GM10248 (cell line): ENCODE data around the gene WDFY1.

Experiments
- CTCF ChIA-PET: fragments of 300-600 bp; sonication (Branson Sonifier 250); formaldehyde crosslinking; extraction: SDS; loops from one replicate; lab custom pipeline; 2021; ENCODE audit warnings: antibody characterized with exemption; lab: Yijun Ruan, JAX
- POLR2A ChIA-PET: fragments of 350-650 bp; sonication (Branson Sonifier 250); formaldehyde crosslinking; extraction: SDS; loops from one replicate; lab custom pipeline; 2020; ENCODE audit warnings: antibody characterized with exemption; lab: Yijun Ruan, JAX
- DNase-seq: peaks from one replicate; pipeline ENCODE4 v3.0.0; 2012; ENCODE audit errors: extremely low spot score
- TF ChIP-seq, protein P1 (sequence below): IDR thresholded peaks from 2 replicates; pipeline ENCODE4 v1.5.1; 2012; ENCODE audit warnings: mild to moderate bottlenecking, low read depth; ENCODE audit errors: extremely low read depth, missing control alignments, control extremely low read depth

Gene WDFY1

DNA sequence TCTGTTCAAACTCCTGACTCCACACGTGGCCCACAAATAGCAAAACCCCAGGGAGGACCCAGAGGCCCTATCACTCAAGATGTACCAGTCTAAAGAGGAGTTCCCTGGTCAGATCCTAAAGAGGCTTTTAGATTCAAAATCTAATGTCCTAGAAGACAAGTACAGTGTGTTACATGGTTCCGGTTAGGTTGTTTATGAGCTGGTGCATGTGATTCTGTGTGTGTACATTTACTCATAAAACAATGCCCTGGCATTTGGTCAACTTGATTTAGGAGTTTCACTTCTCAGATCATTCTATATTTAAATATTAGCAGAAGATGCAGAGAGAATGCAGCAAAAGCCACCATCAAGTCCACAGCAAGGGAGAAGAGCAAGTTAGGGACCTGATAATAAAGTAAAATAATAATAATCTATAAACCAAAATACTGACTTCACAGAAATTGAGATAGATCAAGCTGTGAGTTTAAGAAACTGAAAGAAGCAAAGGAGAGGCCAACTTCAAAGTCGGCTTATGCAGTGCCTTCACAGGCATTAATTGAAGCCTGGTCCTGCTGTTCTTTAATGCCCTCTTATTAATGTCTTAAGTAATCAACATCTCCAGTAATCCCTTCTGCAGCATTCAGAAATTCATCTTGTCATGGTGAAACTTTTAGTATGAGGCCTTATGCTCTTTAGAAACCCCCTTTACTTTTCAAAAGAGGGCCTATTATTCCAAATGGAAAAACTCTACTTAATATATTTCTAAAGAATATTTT lies 103.5 kb downstream of the WDFY1 start:
- ChIA-PET CTCF (interaction anchor here (1.1 to 2.7 kb wide), 3 partner anchors 12 to 128 kb away, joined by 3 to 8 read pairs (median 4); no protein-coding TSS in a partner anchor), POLR2A (no interaction called here)
- no peak for DNase-seq
- TF ChIP-seq, protein P1, sequence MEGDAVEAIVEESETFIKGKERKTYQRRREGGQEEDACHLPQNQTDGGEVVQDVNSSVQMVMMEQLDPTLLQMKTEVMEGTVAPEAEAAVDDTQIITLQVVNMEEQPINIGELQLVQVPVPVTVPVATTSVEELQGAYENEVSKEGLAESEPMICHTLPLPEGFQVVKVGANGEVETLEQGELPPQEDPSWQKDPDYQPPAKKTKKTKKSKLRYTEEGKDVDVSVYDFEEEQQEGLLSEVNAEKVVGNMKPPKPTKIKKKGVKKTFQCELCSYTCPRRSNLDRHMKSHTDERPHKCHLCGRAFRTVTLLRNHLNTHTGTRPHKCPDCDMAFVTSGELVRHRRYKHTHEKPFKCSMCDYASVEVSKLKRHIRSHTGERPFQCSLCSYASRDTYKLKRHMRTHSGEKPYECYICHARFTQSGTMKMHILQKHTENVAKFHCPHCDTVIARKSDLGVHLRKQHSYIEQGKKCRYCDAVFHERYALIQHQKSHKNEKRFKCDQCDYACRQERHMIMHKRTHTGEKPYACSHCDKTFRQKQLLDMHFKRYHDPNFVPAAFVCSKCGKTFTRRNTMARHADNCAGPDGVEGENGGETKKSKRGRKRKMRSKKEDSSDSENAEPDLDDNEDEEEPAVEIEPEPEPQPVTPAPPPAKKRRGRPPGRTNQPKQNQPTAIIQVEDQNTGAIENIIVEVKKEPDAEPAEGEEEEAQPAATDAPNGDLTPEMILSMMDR, result no peak

DNA sequence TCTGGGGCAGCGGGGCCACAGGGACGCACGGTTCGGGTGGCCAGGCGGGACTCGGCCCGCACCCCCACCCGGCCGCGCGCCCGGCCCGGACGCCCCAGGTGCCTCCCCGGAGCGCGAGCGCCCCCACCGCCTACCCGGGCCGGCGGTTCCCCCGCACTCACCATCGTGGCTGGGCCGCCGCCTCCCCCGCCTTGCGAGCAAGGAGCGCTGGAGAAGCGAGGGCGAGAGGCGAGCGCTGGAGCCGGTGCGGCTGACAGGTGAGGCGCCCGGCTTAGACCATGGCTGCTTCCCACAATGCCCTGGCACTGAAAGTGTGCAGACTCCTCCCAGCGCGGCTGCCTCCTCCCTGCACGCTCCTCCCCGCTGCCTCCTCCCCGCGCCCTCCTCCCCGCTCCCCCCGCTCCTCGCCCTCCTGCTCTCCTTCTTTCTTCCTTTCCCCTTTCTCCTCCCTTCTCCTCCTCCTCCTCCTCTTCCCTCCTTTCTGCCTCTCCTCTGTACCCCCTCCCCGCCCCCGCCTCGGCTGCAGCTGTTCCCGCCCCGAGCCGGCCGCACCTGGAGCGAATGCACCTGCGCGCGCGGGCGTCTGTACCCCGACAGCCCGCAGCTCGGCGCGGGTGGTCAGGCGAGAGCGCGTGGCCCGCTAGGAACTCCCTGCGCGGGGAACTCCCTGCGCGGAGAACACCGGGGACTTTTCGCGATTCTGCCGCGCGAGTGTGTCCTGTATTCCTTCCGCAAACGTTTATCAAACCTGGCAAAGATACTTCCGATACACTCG lies 107.7 kb downstream of the WDFY1 start, which contains the start of gene AP1S3:
TSS of gene AP1S3 (minus strand) at position 296 of the 775 bp plus-strand sequence. CDS start at position 164, 132 bp downstream.
- ChIA-PET CTCF (interaction anchor here (0.7 to 2.4 kb wide), 9 partner anchors 10 to 98 kb away, joined by 3 to 11 read pairs (median 3); no protein-coding TSS in a partner anchor), POLR2A (interaction anchor here (0.6 kb wide), 2 partner anchors 60 to 218 kb away, joined by 3 read pairs; no protein-coding TSS in a partner anchor)

DNA sequence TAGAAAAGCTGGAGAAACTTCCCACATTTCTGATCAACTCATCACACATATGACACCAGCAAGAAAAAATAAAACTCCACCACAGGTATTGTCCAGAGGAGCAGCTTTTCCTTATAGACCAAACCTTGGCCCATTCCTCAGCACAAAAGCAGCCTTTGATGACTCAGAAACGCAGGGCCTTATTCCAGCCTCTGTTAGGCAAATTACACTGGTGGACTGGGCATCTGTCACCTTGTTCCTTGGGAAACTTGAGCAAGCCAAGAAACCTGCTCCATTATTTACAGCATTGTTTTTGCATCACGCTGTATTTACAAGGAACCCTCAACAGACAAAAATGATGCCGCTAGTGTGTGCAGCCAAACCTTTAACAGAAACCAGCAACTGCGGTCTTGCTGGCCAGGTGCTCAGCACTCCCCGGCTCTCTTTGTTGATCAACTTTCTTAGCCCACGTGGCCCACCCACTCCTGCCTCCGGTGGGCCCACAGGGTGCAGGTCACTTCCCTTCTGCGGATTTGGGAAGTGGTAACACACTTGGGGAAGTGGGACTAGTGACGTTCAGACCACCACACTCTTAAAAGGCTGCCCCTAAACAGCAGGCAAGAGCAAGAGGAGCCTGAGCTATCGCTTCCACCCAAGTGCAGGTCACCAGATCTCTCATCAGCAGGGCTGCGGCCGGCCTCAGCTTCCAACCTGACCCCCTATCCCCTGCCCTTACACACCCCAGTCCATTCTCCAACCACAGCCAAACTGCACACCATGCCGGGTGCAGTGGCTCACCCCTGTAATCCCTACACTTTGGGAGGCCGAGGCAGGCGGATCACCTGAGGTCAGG lies 109.2 kb downstream of the WDFY1 start:
- ChIA-PET CTCF (interaction anchor here (0.7 to 2.3 kb wide), 6 partner anchors 23 to 108 kb away, joined by 3 to 9 read pairs (median 3); no protein-coding TSS in a partner anchor), POLR2A (interaction anchor here (0.5 to 1.1 kb wide), 3 partner anchors 13 to 21 kb away, joined by 3 read pairs; no protein-coding TSS in a partner anchor)
- peak; percentile 84 for DNase-seq
- TF ChIP-seq, protein P1, result no peak

More for the DNA sequence above, 107.7 kb downstream of the WDFY1 start, which contains the start of gene AP1S3:
- TF ChIP-seq, protein P1, result peak; percentile 45
- DNase-seq, result peak; percentile 88

DNA sequence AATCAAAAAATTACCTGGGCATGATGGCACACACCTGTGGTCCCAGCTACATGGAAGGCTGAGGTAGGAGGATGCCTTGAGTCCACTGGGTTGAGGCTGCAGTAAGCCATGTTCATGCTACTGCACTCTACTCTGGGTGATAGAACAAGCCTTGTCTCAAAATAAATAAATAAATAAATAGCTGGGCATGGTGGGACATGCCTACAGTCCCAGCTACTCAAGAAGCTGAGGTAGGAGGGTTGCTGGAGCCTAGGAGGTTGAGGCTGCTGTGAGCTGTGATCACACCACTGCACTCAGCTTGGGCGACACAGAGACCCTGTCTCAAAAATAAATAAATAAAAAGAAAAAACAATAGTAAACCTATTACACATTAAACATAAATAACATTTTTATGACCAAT lies 110.7 kb downstream of the WDFY1 start:
- TF ChIP-seq, protein P1, result no peak
- ChIA-PET POLR2A (interaction anchor here (0.6 kb wide), 1 partner anchor 1085 kb away, joined by 6 read pairs; no protein-coding TSS in a partner anchor), CTCF (interaction anchor here (1.1 to 2.3 kb wide), 2 partner anchors 34 to 107 kb away, joined by 3 to 9 read pairs; no protein-coding TSS in a partner anchor)
- DNase-seq, result no peak

DNA sequence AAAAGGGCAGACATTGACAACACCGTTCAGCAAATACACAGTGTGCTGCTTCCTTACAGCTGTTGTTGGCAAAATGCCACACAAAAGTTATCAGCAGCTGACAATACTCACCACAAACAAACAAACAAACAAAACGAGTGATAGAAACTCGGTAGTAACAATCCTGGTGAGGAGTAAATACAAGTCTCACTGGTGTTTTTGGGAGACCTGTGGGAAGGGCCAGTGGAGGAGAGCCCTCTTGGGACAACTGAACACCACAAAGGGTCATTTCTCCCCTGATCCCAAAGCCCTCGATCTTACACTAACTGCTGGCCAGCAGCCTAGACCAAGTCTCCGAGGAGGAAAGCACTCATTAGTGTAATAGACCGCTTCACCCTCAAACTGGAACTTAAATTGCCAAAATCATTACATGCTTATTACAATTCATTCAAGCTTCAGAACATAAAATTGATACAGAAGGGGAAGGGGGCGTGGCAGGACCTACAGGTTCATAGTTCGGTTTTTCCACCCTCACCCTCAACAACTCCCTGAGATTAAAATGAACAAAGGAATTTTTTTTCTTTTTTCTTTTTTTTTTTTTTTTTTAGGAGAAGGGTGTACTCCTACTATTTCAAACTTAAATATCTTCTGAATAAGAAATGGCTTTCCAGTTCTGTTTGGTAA lies 112.8 kb downstream of the WDFY1 start:
- ChIA-PET CTCF (no interaction called here), POLR2A (interaction anchor here (0.7 kb wide), 1 partner anchor 136 kb away, joined by 6 read pairs; no protein-coding TSS in a partner anchor)
- no peak for DNase-seq
- TF ChIP-seq, protein P1, result no peak
